ENCODE data around the gene ANO2.

DNA sequence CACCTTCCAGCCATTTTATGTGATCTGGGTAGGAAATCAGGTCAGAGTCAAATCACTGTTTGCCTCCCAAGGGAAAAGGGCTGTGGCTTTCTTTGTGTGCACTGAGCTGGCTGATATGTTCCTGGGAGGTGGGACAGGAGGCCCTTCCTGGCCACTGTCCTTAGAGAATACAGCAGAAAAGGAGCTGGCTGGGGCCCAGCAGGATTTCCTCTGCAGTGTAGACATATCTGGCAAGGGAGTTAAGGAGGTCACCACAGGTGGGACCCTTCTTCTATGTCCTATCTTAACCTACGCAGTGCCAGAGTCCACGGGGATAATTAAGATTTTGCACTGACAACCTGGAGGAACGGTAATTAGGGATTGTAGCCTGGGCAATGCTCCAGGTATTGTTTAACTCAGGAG, 367.8 kb downstream of the ANO2 start:
- TF ChIP-seq YY1 (IDR thresholded peaks at IDR 0.05; ENCODE audit: low read depth) (no peak), TCF12 (IDR thresholded peaks at IDR 0.05; ENCODE audit: low read depth) (no peak), CEBPB (IDR thresholded peaks at IDR 0.05) (no peak), EGR1 (IDR thresholded peaks at IDR 0.05) (no peak), TAF1 (IDR thresholded peaks at IDR 0.05; ENCODE audit: low read depth) (no peak), FOXM1 (IDR thresholded peaks at IDR 0.05; ENCODE audit: borderline replicate concordance, low read depth) (no peak), TEAD4 (IDR thresholded peaks at IDR 0.05) (no peak)
- TF ChIP-seq, protein P1, sequence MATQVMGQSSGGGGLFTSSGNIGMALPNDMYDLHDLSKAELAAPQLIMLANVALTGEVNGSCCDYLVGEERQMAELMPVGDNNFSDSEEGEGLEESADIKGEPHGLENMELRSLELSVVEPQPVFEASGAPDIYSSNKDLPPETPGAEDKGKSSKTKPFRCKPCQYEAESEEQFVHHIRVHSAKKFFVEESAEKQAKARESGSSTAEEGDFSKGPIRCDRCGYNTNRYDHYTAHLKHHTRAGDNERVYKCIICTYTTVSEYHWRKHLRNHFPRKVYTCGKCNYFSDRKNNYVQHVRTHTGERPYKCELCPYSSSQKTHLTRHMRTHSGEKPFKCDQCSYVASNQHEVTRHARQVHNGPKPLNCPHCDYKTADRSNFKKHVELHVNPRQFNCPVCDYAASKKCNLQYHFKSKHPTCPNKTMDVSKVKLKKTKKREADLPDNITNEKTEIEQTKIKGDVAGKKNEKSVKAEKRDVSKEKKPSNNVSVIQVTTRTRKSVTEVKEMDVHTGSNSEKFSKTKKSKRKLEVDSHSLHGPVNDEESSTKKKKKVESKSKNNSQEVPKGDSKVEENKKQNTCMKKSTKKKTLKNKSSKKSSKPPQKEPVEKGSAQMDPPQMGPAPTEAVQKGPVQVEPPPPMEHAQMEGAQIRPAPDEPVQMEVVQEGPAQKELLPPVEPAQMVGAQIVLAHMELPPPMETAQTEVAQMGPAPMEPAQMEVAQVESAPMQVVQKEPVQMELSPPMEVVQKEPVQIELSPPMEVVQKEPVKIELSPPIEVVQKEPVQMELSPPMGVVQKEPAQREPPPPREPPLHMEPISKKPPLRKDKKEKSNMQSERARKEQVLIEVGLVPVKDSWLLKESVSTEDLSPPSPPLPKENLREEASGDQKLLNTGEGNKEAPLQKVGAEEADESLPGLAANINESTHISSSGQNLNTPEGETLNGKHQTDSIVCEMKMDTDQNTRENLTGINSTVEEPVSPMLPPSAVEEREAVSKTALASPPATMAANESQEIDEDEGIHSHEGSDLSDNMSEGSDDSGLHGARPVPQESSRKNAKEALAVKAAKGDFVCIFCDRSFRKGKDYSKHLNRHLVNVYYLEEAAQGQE (IDR thresholded peaks at IDR 0.05; ENCODE audit: low read depth): no peak
- TF ChIP-seq, protein P2, sequence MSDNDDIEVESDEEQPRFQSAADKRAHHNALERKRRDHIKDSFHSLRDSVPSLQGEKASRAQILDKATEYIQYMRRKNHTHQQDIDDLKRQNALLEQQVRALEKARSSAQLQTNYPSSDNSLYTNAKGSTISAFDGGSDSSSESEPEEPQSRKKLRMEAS (IDR thresholded peaks at IDR 0.05): no peak
